GM12878 (cell line): ENCODE measurements around the gene ARL4C. TPM values are rescaled to one million over a fixed set of nuclear protein-coding genes. Genes with fewer than 3 reads are reported as not detected.

ENCODE experiments used
- ATAC-seq: fragments of 200-7000 bp; cut with Tn5 transposase; 3 replicates; pipeline ENCODE4 v1.9.1; 2020; ENCODE audit warnings: mild to moderate bottlenecking, moderate library complexity
- BruUV-seq: library from RNA; stranded (reverse); fragments of 400-500 nt; replicated peaks from 2 replicates; lab custom pipeline; 2021; lab: Mats Ljungman, UMichigan
- CTCF ChIA-PET: fragments of 300-600 bp; sonication (Branson Sonifier 250); formaldehyde crosslinking; extraction: SDS; loops from one replicate; lab custom pipeline; 2021; ENCODE audit warnings: inconsistent platforms; lab: Yijun Ruan, JAX
- POLR2A ChIA-PET: fragments of 350-600 bp; formaldehyde crosslinking; extraction: SDS; loops from one replicate; lab custom pipeline; 2021; ENCODE audit warnings: inconsistent platforms; lab: Charles Lee
- RAD21 ChIA-PET: fragments of 300-600 bp; sonication (Branson Sonifier 250); formaldehyde crosslinking; loops from one replicate; lab custom pipeline; 2023; ENCODE audit warnings: antibody characterized with exemption; ENCODE audit not compliant: unreplicated experiment; lab: Charles Lee
- SMC1A ChIA-PET: fragments of 300-600 bp; sonication (Branson Sonifier 250); formaldehyde crosslinking; loops from one replicate; lab custom pipeline; 2023; ENCODE audit not compliant: unreplicated experiment, uncharacterized antibody; lab: Charles Lee
- DNase-seq: peaks from one replicate; pipeline ENCODE4 v3.0.0-alpha.2; 2011; ENCODE audit warnings: low read depth, low spot score
- FAIRE-seq: peaks from 3 replicates; lab custom pipeline; 2011; peaks lifted over from hg19 to GRCh38; lab: Jason Lieb, UNC
- H2AFZ ChIP-seq: 2 replicates; pipeline ENCODE4 v1.6.0; 2011; ENCODE audit warnings: low read depth, low read length, control low read depth; ENCODE audit not compliant: control insufficient read depth
- H3K27ac ChIP-seq: 2 replicates; pipeline ENCODE4 v1.5.1; 2011; ENCODE audit warnings: control low read depth; ENCODE audit not compliant: control insufficient read depth, insufficient read depth
- H3K27me3 ChIP-seq, 2 experiments: replicated peaks in 1 of 2; 2 replicates each; pipeline versions ENCODE4 v1.6.0 to v1.6.1; 2011; ENCODE audit warnings: low read length in 1 of 2; ENCODE audit not compliant: control insufficient read depth in 2 of 2, insufficient read depth in 2 of 2
- H3K36me3 ChIP-seq, 2 experiments: 2 replicates each; pipeline ENCODE4 v1.5.1; 2011; ENCODE audit warnings: low read length in 1 of 2; ENCODE audit not compliant: control insufficient read depth in 2 of 2, insufficient read depth in 2 of 2
- H3K4me1 ChIP-seq: 2 replicates; pipeline ENCODE4 v1.6.1; 2011; ENCODE audit warnings: mild to moderate bottlenecking, low read length, moderate library complexity, mixed read lengths; ENCODE audit not compliant: control insufficient read depth, insufficient read depth
- H3K4me2 ChIP-seq: 2 replicates; pipeline ENCODE4 v1.6.0; 2011; ENCODE audit warnings: control low read depth; ENCODE audit not compliant: control insufficient read depth, insufficient read depth
- H3K4me3 ChIP-seq: fragments of 200-600 bp; sonication (generic); 2 replicates; pipeline ENCODE4 v1.5.1; 2016
- H3K79me2 ChIP-seq: 2 replicates; pipeline ENCODE4 v1.6.0; 2011; ENCODE audit warnings: low read length; ENCODE audit not compliant: control insufficient read depth, insufficient read depth
- H3K9ac ChIP-seq: 2 replicates; pipeline ENCODE4 v1.8.0; 2011; ENCODE audit warnings: low read length, control low read depth, mixed read lengths; ENCODE audit not compliant: control insufficient read depth, insufficient read depth
- H3K9me3 ChIP-seq: replicated peaks from 3 replicates; pipeline ENCODE4 v1.5.1; 2011; ENCODE audit warnings: mild to moderate bottlenecking, low read length; ENCODE audit not compliant: control insufficient read depth, insufficient read depth
- H4K20me1 ChIP-seq: 2 replicates; pipeline ENCODE4 v1.6.0; 2011; ENCODE audit not compliant: control insufficient read depth, insufficient read depth
- BACH1 ChIP-seq: fragments of 450-650 bp; IDR thresholded peaks from 2 replicates; pipeline ENCODE4 v1.6.1; 2017; ENCODE audit warnings: mild to moderate bottlenecking, borderline replicate concordance
- CHD4 ChIP-seq: fragments of 200-600 bp; sonication (generic); IDR thresholded peaks from 2 replicates; pipeline ENCODE4 v1.6.1; 2016; ENCODE audit warnings: mild to moderate bottlenecking
- E2F8 ChIP-seq: fragments of 450-650 bp; IDR thresholded peaks from 2 replicates; pipeline ENCODE4 v1.6.1; 2018; ENCODE audit warnings: mild to moderate bottlenecking, low read depth, moderate library complexity; ENCODE audit not compliant: partially characterized antibody
- FOS ChIP-seq: IDR thresholded peaks from 3 replicates; pipeline ENCODE4 v1.6.1; 2011; ENCODE audit warnings: borderline replicate concordance; ENCODE audit not compliant: insufficient read length; ENCODE audit errors: extremely low read depth
- GATAD2B ChIP-seq: fragments of 450-650 bp; conservative IDR thresholded peaks from 2 replicates; pipeline ENCODE4 v1.6.1; 2017; ENCODE audit warnings: low read depth, mild to moderate bottlenecking, moderate library complexity
- HCFC1 ChIP-seq: fragments of 150-350 bp; IDR thresholded peaks from 2 replicates; pipeline ENCODE4 v1.6.1; 2014; ENCODE audit warnings: low read length
- HDGF ChIP-seq: fragments of 450-650 bp; IDR thresholded peaks from 2 replicates; pipeline ENCODE4 v1.6.1; 2016; ENCODE audit warnings: antibody characterized with exemption
- MLLT1 ChIP-seq: fragments of 450-650 bp; IDR thresholded peaks from 2 replicates; pipeline ENCODE4 v1.6.1; 2016; ENCODE audit warnings: mild to moderate bottlenecking
- MXI1 ChIP-seq: fragments of 150-350 bp; IDR thresholded peaks from 2 replicates; pipeline ENCODE4 v1.6.1; 2011; ENCODE audit warnings: low read depth, mild to moderate bottlenecking, inconsistent platforms, low read length, improper control_type of control experiment
- NFYB ChIP-seq: IDR thresholded peaks from 2 replicates; pipeline ENCODE4 v1.6.1; 2011; ENCODE audit warnings: low read depth, mild to moderate bottlenecking, low read length, improper control_type of control experiment, moderate library complexity; ENCODE audit not compliant: insufficient read depth
- NRF1 ChIP-seq: conservative IDR thresholded peaks from 2 replicates; pipeline ENCODE4 v1.6.1; 2011; ENCODE audit warnings: mild to moderate bottlenecking, low read depth, low read length, improper control_type of control experiment
- POLR2AphosphoS5 ChIP-seq: IDR thresholded peaks from 2 replicates; pipeline ENCODE4 v1.6.1; 2011; ENCODE audit warnings: mild to moderate bottlenecking, low read length, inconsistent platforms
- RAD21 ChIP-seq: IDR thresholded peaks from 2 replicates; pipeline ENCODE4 v1.6.1; 2011; ENCODE audit warnings: mild to moderate bottlenecking, low read depth, low read length, moderate library complexity; ENCODE audit not compliant: insufficient read depth
- RB1 ChIP-seq: fragments of 450-650 bp; formaldehyde crosslinking; IDR thresholded peaks from 2 replicates; pipeline ENCODE4 v1.6.1; 2017; ENCODE audit warnings: mild to moderate bottlenecking, borderline replicate concordance
- SMAD5 ChIP-seq: IDR thresholded peaks from 2 replicates; pipeline ENCODE4 v1.6.1; 2016; ENCODE audit warnings: antibody characterized with exemption, low read depth
- WRNIP1 ChIP-seq: IDR thresholded peaks from 2 replicates; pipeline ENCODE4 v1.6.1; 2011; ENCODE audit warnings: low read depth, low read length, improper control_type of control experiment, borderline replicate concordance
- ZNF274 ChIP-seq: IDR thresholded peaks from one replicate; pipeline ENCODE4 v1.8.0; 2011; ENCODE audit not compliant: insufficient read length, insufficient read depth
- ZNF592 ChIP-seq: fragments of 450-650 bp; IDR thresholded peaks from 2 replicates; pipeline ENCODE4 v1.6.1; 2017; ENCODE audit warnings: mild to moderate bottlenecking, moderate library complexity
- ZSCAN29 ChIP-seq: fragments of 450-650 bp; IDR thresholded peaks from 2 replicates; pipeline ENCODE4 v1.6.1; 2017; ENCODE audit warnings: mild to moderate bottlenecking, moderate library complexity
- WGBS: methylation state at CpG from one replicate; pipeline ENCODE4 v1.1.6; 2016; ENCODE audit warnings: low lambda C conversion rate; ENCODE audit not compliant: insufficient replicate concordance, insufficient coverage; ENCODE audit errors: missing lambda C conversion rate; 5-methylcytosine and 5-hydroxymethylcytosine counted together
- in situ Hi-C: fragments of 300-500 bp; cut with MboI; formaldehyde crosslinking; loops from 9 replicates; pipeline ENCODE4 v1.14.3; 2018; ENCODE audit warnings: mixed read lengths
- intact Hi-C: fragments of 100-400 bp; cut with micrococcal nuclease; formaldehyde crosslinking; loops from one replicate; pipeline ENCODE4 v1.14.2; 2022; ENCODE audit not compliant: unreplicated experiment
- polyA plus RNA-seq, 11 experiments: library from polyadenylated mRNA; depleted of rRNA in 4 of 11; unstranded in 6 of 11; stranded (reverse) in 5 of 11; fragments of >200 nt; fragmentation: Nextera tagmentation in 4 of 11; fragmentation: Illumina TruSeq in 1 of 11; extraction: Ambion mirVana in 4 of 11; extraction: Trizol in 1 of 11; gene quantifications; 1 replicate in 1 of 11; 2 replicates in 10 of 11; pipeline versions ENCODE4 v1.2.1 to v1.2.3, GENCODE V29; 2011 to 2016; ENCODE audit warnings: inconsistent platforms in 2 of 11, missing spikeins in 2 of 11, low read depth in 1 of 11
- total RNA-seq, 4 experiments: library from RNA; depleted of rRNA in 3 of 4; stranded (reverse); fragments of >200 nt in 3 of 4; fragmentation: Illumina TruSeq in 1 of 4; extraction: Trizol in 1 of 4; gene quantifications; 2 replicates each; pipeline versions ENCODE4 v1.2.1 to v1.2.3, GENCODE V29; 2013 to 2021

The ARL4C gene
- total and polyA plus RNA-seq, 10 of the 15 experiments (the other 5 are each of a cell fraction or from before 2014, with no cell fraction given): 0.03 to 0.72 (median 0.06) TPM; not detected in 4

GRCh38 chr2:234476766-234477165 is 20.1 kb downstream of the ARL4C start:
- ATAC-seq: no peak
- TF ChIP-seq NFYB (no peak), ZSCAN29 (no peak), E2F8 (no peak), RAD21 (no peak), MXI1 (no peak), HDGF (no peak), ZNF592 (no peak), FOS (no peak), SMAD5 (no peak), HCFC1 (no peak), WRNIP1 (no peak), CHD4 (no peak), MLLT1 (no peak), RB1 (no peak), BACH1 (no peak), GATAD2B (no peak), ZNF274 (no peak), POLR2AphosphoS5 (no peak), NRF1 (no peak)

More at GRCh38 chr2:234476766-234477165, 20.1 kb downstream of the ARL4C start:
- Histone ChIP-seq H3K36me3 (no peaks in the 10 kb centered on the region), H4K20me1 (no peaks in the 10 kb centered on the region), H3K4me3 (no peak overlapping the region), H3K79me2 (no peaks in the 10 kb centered on the region), H3K9me3 (no peaks in the 10 kb centered on the region; the same call in 2 of the 3 replicates), H3K27me3 (no peaks in the 10 kb centered on the region), H3K27ac (no peak overlapping the region), H3K4me2 (no peak overlapping the region), H3K9ac (no peak overlapping the region), H3K4me1 (peaks cover 3% of the 10 kb centered on the region; the same call in 1 of the 2 replicates), H2AFZ (no peak overlapping the region)
- ChIA-PET CTCF (no interaction called here), POLR2A (no interaction called here), RAD21 (interaction anchor here (0.6 kb wide), 1 partner anchor 116 kb away, joined by 3 read pairs; no protein-coding TSS in a partner anchor), SMC1A (no interaction called here)
- in situ Hi-C loops (no loop called here), intact Hi-C loops (no loop called here)
- WGBS: 99% methylated on average over 6 of the region's 7 CpGs
- no TSS peak for BruUV-seq
- no peak for FAIRE-seq
- DNase-seq: no peak
